Measurements from ENCODE around the gene KAT8. TPM values are rescaled to one million over a fixed set of nuclear protein-coding genes. Genes with fewer than 3 reads are reported as not detected.

KAT8 gene
- total and polyA plus RNA-seq, 2 of the 13 experiments (the other 11 are each of a cell fraction or from before 2014, with no cell fraction given), result 79.0 to 84.2 TPM

DNA sequence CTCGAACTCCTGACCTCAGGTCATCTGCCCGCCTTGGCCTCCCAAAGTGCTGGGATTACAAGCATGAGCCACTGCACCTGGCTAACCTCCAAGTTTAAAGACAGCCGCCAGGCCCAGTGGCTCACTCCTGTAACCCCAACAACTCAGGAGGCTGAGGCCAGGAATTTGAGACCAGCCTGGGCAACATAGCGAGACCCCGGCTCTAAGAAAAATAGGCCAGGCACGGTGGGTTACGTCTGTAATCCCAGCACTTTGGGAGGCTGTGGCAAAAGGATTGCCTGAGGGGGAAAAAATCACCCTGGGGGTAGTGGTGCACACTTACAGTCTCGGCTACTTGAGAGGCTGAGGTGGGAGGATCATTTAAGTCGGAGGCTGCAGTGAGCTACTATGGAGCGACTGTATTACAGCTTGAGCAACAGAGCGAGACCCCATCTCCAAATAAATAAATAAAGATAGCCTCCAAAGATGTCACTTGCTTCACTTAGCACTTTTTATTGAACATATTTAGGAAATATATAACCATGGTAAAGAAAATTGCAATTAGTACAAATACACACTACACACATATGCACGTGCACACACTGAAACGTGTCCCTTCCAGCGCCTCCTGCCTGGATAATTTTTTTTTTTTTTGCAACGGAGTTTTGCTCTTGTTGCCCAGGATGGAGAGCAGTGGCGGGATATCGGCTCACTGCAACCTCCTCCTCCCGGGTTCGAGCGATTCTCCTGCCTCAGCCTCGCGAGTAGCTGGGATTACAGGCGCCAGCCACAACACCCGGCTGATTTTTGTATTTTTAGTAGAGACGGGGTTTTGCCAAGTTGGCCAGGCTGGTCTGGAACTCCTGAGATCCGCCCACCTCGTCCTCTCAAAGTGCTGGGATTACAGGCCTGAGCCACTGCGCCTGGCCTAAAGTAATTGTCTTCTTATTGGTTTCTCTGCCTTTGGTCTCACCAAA lies 10.7 kb upstream of the KAT8 start (continued):
- no peak for TF ChIP-seq NFATC3 (CRISPR knock-in tag; IDR thresholded peaks at IDR 0.05)
- TF ChIP-seq STAT5B (CRISPR knock-in tag; IDR thresholded peaks at IDR 0.05), result no peak
- TF ChIP-seq ZNF205 (CRISPR knock-in tag; IDR thresholded peaks at IDR 0.05), result no peak
- TF ChIP-seq ZNF253 (CRISPR knock-in tag; IDR thresholded peaks at IDR 0.05; ENCODE audit: borderline replicate concordance), result no peak
- no peak for TF ChIP-seq ZNF382 (CRISPR knock-in tag; IDR thresholded peaks at IDR 0.05; ENCODE audit: borderline replicate concordance)
- no peak for TF ChIP-seq ZNF12 (CRISPR knock-in tag; IDR thresholded peaks at IDR 0.05)
- peak; percentile 62; the same call in 1 of the 2 replicates for TF ChIP-seq ZMYM3 (CRISPR knock-in tag; IDR thresholded peaks at IDR 0.05)
- 0 out of 2 replicates have a peak, but pooled peaks have one; percentile 32 for TF ChIP-seq ZNF430 (CRISPR knock-in tag; IDR thresholded peaks at IDR 0.05)
- TF ChIP-seq REPIN1 (CRISPR knock-in tag; IDR thresholded peaks at IDR 0.05; ENCODE audit: borderline replicate concordance, low read depth), result no peak
- TF ChIP-seq ZNF709 (CRISPR knock-in tag; IDR thresholded peaks at IDR 0.05), result no peak
- TF ChIP-seq EEA1 (CRISPR knock-in tag; IDR thresholded peaks at IDR 0.05; ENCODE audit: borderline replicate concordance), result no peak
- 0 out of 2 replicates have a peak, but pooled peaks have one; percentile 19 for TF ChIP-seq ZNF232 (CRISPR knock-in tag; IDR thresholded peaks at IDR 0.05; ENCODE audit: borderline replicate concordance)
- TF ChIP-seq EED (CRISPR knock-in tag; IDR thresholded peaks at IDR 0.05), result no peak
- no peak for TF ChIP-seq ZNF441 (CRISPR knock-in tag; IDR thresholded peaks at IDR 0.05; ENCODE audit: borderline replicate concordance)
- TF ChIP-seq, protein P1, sequence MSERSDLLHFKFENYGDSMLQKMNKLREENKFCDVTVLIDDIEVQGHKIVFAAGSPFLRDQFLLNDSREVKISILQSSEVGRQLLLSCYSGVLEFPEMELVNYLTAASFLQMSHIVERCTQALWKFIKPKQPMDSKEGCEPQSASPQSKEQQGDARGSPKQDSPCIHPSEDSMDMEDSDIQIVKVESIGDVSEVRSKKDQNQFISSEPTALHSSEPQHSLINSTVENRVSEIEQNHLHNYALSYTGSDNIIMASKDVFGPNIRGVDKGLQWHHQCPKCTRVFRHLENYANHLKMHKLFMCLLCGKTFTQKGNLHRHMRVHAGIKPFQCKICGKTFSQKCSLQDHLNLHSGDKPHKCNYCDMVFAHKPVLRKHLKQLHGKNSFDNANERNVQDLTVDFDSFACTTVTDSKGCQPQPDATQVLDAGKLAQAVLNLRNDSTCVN (CRISPR knock-in tag; IDR thresholded peaks at IDR 0.05; ENCODE audit: borderline replicate concordance), result 0 out of 2 replicates have a peak, but pooled peaks have one; percentile 26
- TF ChIP-seq, protein P2, sequence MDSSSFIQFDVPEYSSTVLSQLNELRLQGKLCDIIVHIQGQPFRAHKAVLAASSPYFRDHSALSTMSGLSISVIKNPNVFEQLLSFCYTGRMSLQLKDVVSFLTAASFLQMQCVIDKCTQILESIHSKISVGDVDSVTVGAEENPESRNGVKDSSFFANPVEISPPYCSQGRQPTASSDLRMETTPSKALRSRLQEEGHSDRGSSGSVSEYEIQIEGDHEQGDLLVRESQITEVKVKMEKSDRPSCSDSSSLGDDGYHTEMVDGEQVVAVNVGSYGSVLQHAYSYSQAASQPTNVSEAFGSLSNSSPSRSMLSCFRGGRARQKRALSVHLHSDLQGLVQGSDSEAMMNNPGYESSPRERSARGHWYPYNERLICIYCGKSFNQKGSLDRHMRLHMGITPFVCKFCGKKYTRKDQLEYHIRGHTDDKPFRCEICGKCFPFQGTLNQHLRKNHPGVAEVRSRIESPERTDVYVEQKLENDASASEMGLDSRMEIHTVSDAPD (CRISPR knock-in tag; IDR thresholded peaks at IDR 0.05), result no peak
- no peak for TF ChIP-seq SAP130 (CRISPR knock-in tag; IDR thresholded peaks at IDR 0.05; ENCODE audit: low read depth)
- no peak for TF ChIP-seq HHEX (CRISPR knock-in tag; IDR thresholded peaks at IDR 0.05)
- TF ChIP-seq YEATS2 (CRISPR knock-in tag; IDR thresholded peaks at IDR 0.05; ENCODE audit: borderline replicate concordance), result no peak
- 0 out of 2 replicates have a peak, but pooled peaks have one; percentile 10 for TF ChIP-seq ZNF263 (CRISPR knock-in tag; IDR thresholded peaks at IDR 0.05)
- TF ChIP-seq DNMT1 (CRISPR knock-in tag; IDR thresholded peaks at IDR 0.05), result no peak
- TF ChIP-seq ZNF34 (CRISPR knock-in tag; IDR thresholded peaks at IDR 0.05; ENCODE audit: borderline replicate concordance), result no peak
- TF ChIP-seq, protein P3, sequence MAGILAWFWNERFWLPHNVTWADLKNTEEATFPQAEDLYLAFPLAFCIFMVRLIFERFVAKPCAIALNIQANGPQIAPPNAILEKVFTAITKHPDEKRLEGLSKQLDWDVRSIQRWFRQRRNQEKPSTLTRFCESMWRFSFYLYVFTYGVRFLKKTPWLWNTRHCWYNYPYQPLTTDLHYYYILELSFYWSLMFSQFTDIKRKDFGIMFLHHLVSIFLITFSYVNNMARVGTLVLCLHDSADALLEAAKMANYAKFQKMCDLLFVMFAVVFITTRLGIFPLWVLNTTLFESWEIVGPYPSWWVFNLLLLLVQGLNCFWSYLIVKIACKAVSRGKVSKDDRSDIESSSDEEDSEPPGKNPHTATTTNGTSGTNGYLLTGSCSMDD (CRISPR knock-in tag; IDR thresholded peaks at IDR 0.05), result no peak
- no peak for TF ChIP-seq ZSCAN22 (CRISPR knock-in tag; IDR thresholded peaks at IDR 0.05)
- no peak for TF ChIP-seq PAF1 (CRISPR knock-in tag; IDR thresholded peaks at IDR 0.05)
- no peak for TF ChIP-seq KDM4B (CRISPR knock-in tag; IDR thresholded peaks at IDR 0.05)
- TF ChIP-seq, protein P4, sequence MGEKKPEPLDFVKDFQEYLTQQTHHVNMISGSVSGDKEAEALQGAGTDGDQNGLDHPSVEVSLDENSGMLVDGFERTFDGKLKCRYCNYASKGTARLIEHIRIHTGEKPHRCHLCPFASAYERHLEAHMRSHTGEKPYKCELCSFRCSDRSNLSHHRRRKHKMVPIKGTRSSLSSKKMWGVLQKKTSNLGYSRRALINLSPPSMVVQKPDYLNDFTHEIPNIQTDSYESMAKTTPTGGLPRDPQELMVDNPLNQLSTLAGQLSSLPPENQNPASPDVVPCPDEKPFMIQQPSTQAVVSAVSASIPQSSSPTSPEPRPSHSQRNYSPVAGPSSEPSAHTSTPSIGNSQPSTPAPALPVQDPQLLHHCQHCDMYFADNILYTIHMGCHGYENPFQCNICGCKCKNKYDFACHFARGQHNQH (CRISPR knock-in tag; IDR thresholded peaks at IDR 0.05), result no peak

Measured in HepG2 (cell line).